ENCODE measurements around the gene CHTOP.
"Not testable (repeated sequence)": the region's sequence is repeated elsewhere in the genome, so short reads cannot be mapped to it uniquely, and the experiment has no call there.

Gene CHTOP

GRCh38 chr1:153671628-153672353 is 37.9 kb downstream of the CHTOP start:
- Histone ChIP-seq H3K27ac (ENCODE audit: extremely low read depth, low read depth, low read length) (peak overlapping the region; percentile 51), H3K36me3 (ENCODE audit: control insufficient read depth in 2 of 2, insufficient read depth in 1 of 2, low read length in 2 of 2) (peaks cover 28 to 35% of the 10 kb centered on the region in 2 experiments), H3K4me3 (ENCODE audit: low read depth, low read length) (peak overlapping the region; percentile 57)
- CTCF ChIA-PET = interaction anchor here (0.6 to 1.6 kb wide), 11 partner anchors 11 to 599 kb away, joined by 3 to 11 read pairs (median 3); partner anchors contain the start of gene RAB13
- not testable (repeated sequence) for H3K9me3 ChIP-seq (ENCODE audit: control insufficient read depth, insufficient read depth, low read depth, low read length); H3K4me1 ChIP-seq (ENCODE audit: control insufficient read depth, insufficient read depth, low read length)
- TF ChIP-seq BCL11B (tag by site-specific recombination; IDR thresholded peaks at IDR 0.05; ENCODE audit: low read depth) (0 out of 2 replicates have a peak, but pooled peaks have one; percentile 59), REPIN1 (tag by site-specific recombination; IDR thresholded peaks at IDR 0.05; ENCODE audit: low read depth) (0 out of 2 replicates have a peak, but pooled peaks have one; percentile 24), BCL11A (tag by site-specific recombination; IDR thresholded peaks at IDR 0.05; ENCODE audit: low read depth) (peak; percentile 39; the same call in 1 of the 2 replicates), ZBTB8A (tag by site-specific recombination; IDR thresholded peaks at IDR 0.05) (peak; percentile 42), GLIS2 (tag by site-specific recombination; IDR thresholded peaks at IDR 0.05) (peak; percentile 65), ZNF600 (tag by site-specific recombination; IDR thresholded peaks at IDR 0.05) (peak; percentile 41), ZSCAN30 (tag by site-specific recombination; IDR thresholded peaks at IDR 0.05) (0 out of 2 replicates have a peak, but pooled peaks have one; percentile 13), ZBTB20 (tag by site-specific recombination; IDR thresholded peaks at IDR 0.05) (0 out of 2 replicates have a peak, but pooled peaks have one; percentile 8), ZBTB11 (tag by site-specific recombination; conservative IDR thresholded peaks at IDR 0.05; ENCODE audit: low read depth) (0 out of 2 replicates have a peak, but pooled peaks have one; percentile 17), ZNF692 (tag by site-specific recombination; IDR thresholded peaks at IDR 0.05) (0 out of 2 replicates have a peak, but pooled peaks have one; percentile 34), GLIS1 (tag by site-specific recombination; IDR thresholded peaks at IDR 0.05) (peak; percentile 71; the same call in 1 of the 2 replicates), PRDM10 (tag by site-specific recombination; IDR thresholded peaks at IDR 0.05) (peak; percentile 61; the same call in 1 of the 2 replicates), YY1 (tag by site-specific recombination; IDR thresholded peaks at IDR 0.05) (peak; percentile 48), ZFHX2 (tag by site-specific recombination; conservative IDR thresholded peaks at IDR 0.05) (0 out of 2 replicates have a peak, but pooled peaks have one; percentile 17), ZNF580 (tag by site-specific recombination; IDR thresholded peaks at IDR 0.05) (peak; percentile 79), ZNF664 (tag by site-specific recombination; IDR thresholded peaks at IDR 0.05) (peak; percentile 86), ZNF366 (tag by site-specific recombination; conservative IDR thresholded peaks at IDR 0.05) (0 out of 2 replicates have a peak, but pooled peaks have one; percentile 28), KLF8 (tag by site-specific recombination; IDR thresholded peaks at IDR 0.05) (0 out of 2 replicates have a peak, but pooled peaks have one; percentile 14), ZNF449 (tag by site-specific recombination; IDR thresholded peaks at IDR 0.05) (0 out of 2 replicates have a peak, but pooled peaks have one; percentile 8), ZNF423 (tag by site-specific recombination; IDR thresholded peaks at IDR 0.05) (0 out of 2 replicates have a peak, but pooled peaks have one; percentile 12), ZNF335 (tag by site-specific recombination; conservative IDR thresholded peaks at IDR 0.05) (peak; percentile 90), ZNF362 (tag by site-specific recombination; IDR thresholded peaks at IDR 0.05) (peak; percentile 89), ZNF184 (tag by site-specific recombination; IDR thresholded peaks at IDR 0.05) (0 out of 2 replicates have a peak, but pooled peaks have one; percentile 37)
- POLR2A ChIA-PET = interaction anchor here (0.6 to 2.1 kb wide), 11 partner anchors 12 to 319 kb away, joined by 3 to 12 read pairs (median 3); partner anchors contain the start of genes CHTOP, CREB3L4, GATAD2B and INTS3
